SHP77 treated with DMSO at 0.1 percent for 48 hours (cell line): ENCODE results near the gene KRT32.
"Not testable (repeated sequence)": the region's sequence is repeated elsewhere in the genome, so short reads cannot be mapped to it uniquely, and the experiment has no call there.

ENCODE experiments used
- DNase-seq: peaks from one replicate; lab custom pipeline; 2025; lab: John Stamatoyannopoulos, UW

KRT32 gene

GRCh38 chr17:41424111-41424635, 43.0 kb downstream of the KRT32 start, which contains the start of gene KRT37:
TSS of gene KRT37 (minus strand) at chr17:41424585. CDS start at chr17:41424523, 62 bp downstream.
- no peak for DNase-seq

- DNase-seq = not testable (repeated sequence)
Observed at GRCh38 chr17:41422586-41422985, 44.6 kb downstream of the KRT32 start.

- DNase-seq = no peak
Observed at GRCh38 chr17:41421617-41422016, 45.6 kb downstream of the KRT32 start.

GRCh38 chr17:41421116-41421515, 46.1 kb downstream of the KRT32 start:
- DNase-seq = no peak

- DNase-seq = no peak
Observed at GRCh38 chr17:41420134-41420533, 47.1 kb downstream of the KRT32 start.

GRCh38 chr17:41419716-41420115, 47.5 kb downstream of the KRT32 start:
- no peak for DNase-seq

GRCh38 chr17:41418116-41418860, 48.9 kb downstream of the KRT32 start:
- no peak for DNase-seq

GRCh38 chr17:41417576-41418015, 49.6 kb downstream of the KRT32 start:
- no peak for DNase-seq

- no peak for DNase-seq
Observed at GRCh38 chr17:41417127-41417526, 50.1 kb downstream of the KRT32 start.

GRCh38 chr17:41416479-41416878, 50.7 kb downstream of the KRT32 start:
- no peak for DNase-seq

GRCh38 chr17:41415833-41416335, 51.3 kb downstream of the KRT32 start:
- DNase-seq = no peak

GRCh38 chr17:41415411-41415810, 51.8 kb downstream of the KRT32 start:
- DNase-seq = no peak

- DNase-seq = no peak
Observed at GRCh38 chr17:41413982-41414381, 53.2 kb downstream of the KRT32 start.

- no peak for DNase-seq
Observed at GRCh38 chr17:41413353-41413957, 53.7 kb downstream of the KRT32 start.

GRCh38 chr17:41411072-41411840, 55.9 kb downstream of the KRT32 start:
- no peak for DNase-seq
